Type B pancreatic cell (in vitro differentiated cells): Measurements from ENCODE around the gene SEC16B. TPM values are rescaled to one million over a fixed set of nuclear protein-coding genes. Genes with fewer than 3 reads are reported as not detected.

Source experiments
- DNase-seq: peaks from one replicate; pipeline ENCODE4 v3.0.0; 2021; ENCODE audit warnings: mixed read lengths; ENCODE audit not compliant: unreplicated experiment; ENCODE audit errors: extremely low spot score
- H3K27ac Mint-ChIP-seq: 2 replicates; pipeline ENCODE4 v1.8.0; 2021; ENCODE audit warnings: mild to moderate bottlenecking, mixed read lengths
- H3K27me3 Mint-ChIP-seq: 2 replicates; pipeline ENCODE4 v1.8.0; 2021; ENCODE audit warnings: mixed read lengths
- H3K36me3 Mint-ChIP-seq: 2 replicates; pipeline ENCODE4 v1.8.0; 2021; ENCODE audit warnings: mixed read lengths
- H3K4me1 Mint-ChIP-seq: one replicate; pipeline ENCODE4 v1.8.0; 2021; ENCODE audit warnings: mixed read lengths; ENCODE audit not compliant: unreplicated experiment
- H3K4me3 Mint-ChIP-seq: 2 replicates; pipeline ENCODE4 v1.8.0; 2021; ENCODE audit warnings: mild to moderate bottlenecking, mixed read lengths
- H3K9me3 Mint-ChIP-seq: 2 replicates; pipeline ENCODE4 v1.8.0; 2021; ENCODE audit warnings: mixed read lengths
- CTCF ChIP-seq: fragments of 200-600 bp; sonication (generic); conservative IDR thresholded peaks from 2 replicates; pipeline ENCODE4 v1.5.0; 2021; ENCODE audit warnings: antibody characterized with exemption, mild to moderate bottlenecking
- total RNA-seq: library from RNA; stranded (reverse); gene quantifications from 2 replicates; pipeline ENCODE4 v1.2.1, GENCODE V29; 2021; ENCODE audit warnings: low replicate concordance

Gene SEC16B
- total RNA-seq, 1 donor from 2014 or later: 1.3 TPM

GRCh38 chr1:177948336-177948972, 21.4 kb downstream of the SEC16B start:
- Mint-ChIP-seq H3K4me1 (peaks cover 30% of the 10 kb centered on the region), H3K9me3 (no peaks in the 10 kb centered on the region), H3K4me3 (no peak overlapping the region), H3K27ac (no peak overlapping the region), H3K36me3 (no peaks in the 10 kb centered on the region), H3K27me3 (peaks cover 6% of the 10 kb centered on the region)
- DNase-seq: no peak
- peak; percentile 93 for TF ChIP-seq CTCF

GRCh38 chr1:177947623-177948022, 22.2 kb downstream of the SEC16B start:
- Mint-ChIP-seq H3K4me3 (no peak overlapping the region), H3K9me3 (no peaks in the 10 kb centered on the region)

GRCh38 chr1:177945943-177946650, 23.8 kb downstream of the SEC16B start:
- DNase-seq: peak; percentile 79
- peak overlapping the region; percentile 27 for H3K27ac Mint-ChIP-seq

More at GRCh38 chr1:177947623-177948022, 22.2 kb downstream of the SEC16B start:
- no peak for TF ChIP-seq CTCF
- Mint-ChIP-seq H3K27me3 (peaks cover 6% of the 10 kb centered on the region), H3K4me1 (peaks cover 30% of the 10 kb centered on the region), H3K27ac (no peak overlapping the region), H3K36me3 (no peaks in the 10 kb centered on the region)
- DNase-seq: no peak

GRCh38 chr1:177944016-177944949, 25.6 kb downstream of the SEC16B start:
- no peak overlapping the region for H3K4me3 Mint-ChIP-seq
- DNase-seq: no peak
- peaks cover 34% of the 10 kb centered on the region for H3K4me1 Mint-ChIP-seq
- peaks cover 6% of the 10 kb centered on the region for H3K27me3 Mint-ChIP-seq
- H3K36me3 Mint-ChIP-seq: no peaks in the 10 kb centered on the region
- H3K9me3 Mint-ChIP-seq: no peaks in the 10 kb centered on the region
- no peak overlapping the region for H3K27ac Mint-ChIP-seq
- TF ChIP-seq CTCF: no peak

More at GRCh38 chr1:177945943-177946650, 23.8 kb downstream of the SEC16B start:
- Mint-ChIP-seq H3K27me3 (peaks cover 6% of the 10 kb centered on the region), H3K36me3 (no peaks in the 10 kb centered on the region), H3K4me3 (no peak overlapping the region), H3K9me3 (no peaks in the 10 kb centered on the region), H3K4me1 (peaks cover 30% of the 10 kb centered on the region)
- TF ChIP-seq CTCF: peak; percentile 95

- DNase-seq: no peak
- no peak overlapping the region for H3K4me3 Mint-ChIP-seq
- no peak overlapping the region for H3K27ac Mint-ChIP-seq
- peaks cover 6% of the 10 kb centered on the region for H3K27me3 Mint-ChIP-seq
- TF ChIP-seq CTCF: no peak
- peaks cover 31% of the 10 kb centered on the region for H3K4me1 Mint-ChIP-seq
- H3K9me3 Mint-ChIP-seq: no peaks in the 10 kb centered on the region
- no peaks in the 10 kb centered on the region for H3K36me3 Mint-ChIP-seq
These were observed 27.9 kb downstream of the SEC16B start for GRCh38 chr1:177941976-177942375.
